Thyroid gland (tissue), 4 donors: ENCODE measurements around the gene NPTN. TPM values are rescaled to one million over a fixed set of nuclear protein-coding genes. Genes with fewer than 3 reads are reported as not detected.
A peak's percentile ranks its signal among the peaks of the same experiment; 100 is the strongest.
"Not testable (repeated sequence)": the region's sequence is repeated elsewhere in the genome, so short reads cannot be mapped to it uniquely, and the experiment has no call there.

Experiments
- DNase-seq, 2 donors: peaks; one replicate each; pipeline ENCODE4 v3.0.0-alpha.2; 2019
- H3K27ac ChIP-seq, 3 donors: fragments of 200-600 bp; sonication (generic); 1 replicate in 2 of 3; 2 replicates in 1 of 3; pipeline ENCODE4 v1.5.1; 2016 to 2019; ENCODE audit warnings: mild to moderate bottlenecking in 1 of 3, moderate library complexity in 1 of 3
- H3K27me3 ChIP-seq: fragments of 200-600 bp; sonication (generic); one replicate; pipeline ENCODE4 v1.5.1; 2019
- H3K36me3 ChIP-seq, 2 donors: fragments of 200-600 bp; sonication (generic); one replicate each; pipeline ENCODE4 v1.5.1; 2016 to 2019
- H3K4me1 ChIP-seq, 2 donors: fragments of 200-600 bp; sonication (generic); one replicate each; pipeline ENCODE4 v1.5.1; 2017 to 2019
- H3K4me3 ChIP-seq, 3 donors: fragments of 200-600 bp; sonication (generic); replicated peaks in 1 of 3; 1 replicate in 2 of 3; 2 replicates in 1 of 3; pipeline ENCODE4 v1.5.1; 2016; ENCODE audit warnings: mild to moderate bottlenecking in 1 of 3
- H3K9me3 ChIP-seq: fragments of 200-600 bp; sonication (generic); one replicate; pipeline ENCODE4 v1.5.1; 2017
- POLR2A ChIP-seq, 2 donors: fragments of 450-650 bp; IDR thresholded peaks; one replicate each; pipeline ENCODE4 v1.6.1; 2017; ENCODE audit warnings: antibody characterized with exemption in 2 of 2, mild to moderate bottlenecking in 2 of 2, moderate library complexity in 1 of 2
- whole genome bisulfite sequencing, 2 donors: methylation state at CpG; one replicate each; pipeline ENCODE4 v1.1.5; 2017; 5-methylcytosine and 5-hydroxymethylcytosine counted together
- intact Hi-C: fragments of 100-400 bp; cut with DNase I; formaldehyde crosslinking; loops from one replicate; pipeline ENCODE4 v1.15.1; 2023
- total RNA-seq, 4 donors: library from RNA; depleted of rRNA; stranded (reverse); fragments of >200 nt; gene quantifications; one replicate each; pipeline ENCODE4 v1.2.3, GENCODE V29; 2016
- TF ChIP-seq, protein P1 (sequence below), 6 experiments: fragments of 200-600 bp in 3 of 6; fragments of 450-650 bp in 3 of 6; sonication (generic) in 3 of 6; IDR thresholded peaks; one replicate each; pipeline ENCODE4 v1.5.1; 2016 to 2019; ENCODE audit warnings: antibody characterized with exemption in 6 of 6, mild to moderate bottlenecking in 2 of 6, inconsistent platforms in 1 of 6, moderate library complexity in 1 of 6

The NPTN gene
- total RNA-seq, 4 donors from 2014 or later: 86.7 to 134 (median 124) TPM

DNA sequence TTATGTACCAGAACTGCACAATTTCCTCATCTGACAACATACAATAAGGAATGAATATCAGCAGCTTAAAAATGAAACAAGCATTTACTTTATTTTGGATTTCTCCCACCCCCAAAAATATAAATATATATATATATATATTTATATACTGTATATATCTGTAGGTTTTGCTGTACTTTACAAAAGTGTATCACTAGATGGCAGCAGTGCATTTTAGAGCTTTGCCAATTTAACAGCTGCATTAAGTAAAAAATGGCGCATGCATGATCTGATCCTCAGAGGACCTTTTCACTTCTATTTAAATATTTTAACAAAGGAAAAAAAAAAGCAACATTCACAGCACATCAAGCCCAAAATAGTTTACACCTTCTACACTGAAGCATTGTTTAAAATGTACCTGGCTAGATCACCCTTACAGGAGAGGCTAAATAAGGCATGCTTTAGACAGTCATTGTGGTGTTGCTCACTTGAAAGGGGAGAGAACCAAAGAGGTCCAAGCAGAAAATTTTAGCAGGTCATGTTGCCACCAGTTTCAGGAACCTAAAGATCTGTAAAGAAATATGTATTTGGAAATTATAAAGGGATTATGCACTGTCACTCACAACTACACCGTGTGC lies 72.6 kb downstream of the NPTN start:
- Histone ChIP-seq H3K4me3 (no peak overlapping the region), H3K27me3 (no peaks in the 10 kb centered on the region), H3K9me3 (no peaks in the 10 kb centered on the region), H3K36me3 (peaks cover 8 to 23% of the 10 kb centered on the region in 2 donors), H3K4me1 (peaks cover 0 to 16% of the 10 kb centered on the region in 2 donors), H3K27ac (no peak overlapping the region)
- TF ChIP-seq, protein P1, sequence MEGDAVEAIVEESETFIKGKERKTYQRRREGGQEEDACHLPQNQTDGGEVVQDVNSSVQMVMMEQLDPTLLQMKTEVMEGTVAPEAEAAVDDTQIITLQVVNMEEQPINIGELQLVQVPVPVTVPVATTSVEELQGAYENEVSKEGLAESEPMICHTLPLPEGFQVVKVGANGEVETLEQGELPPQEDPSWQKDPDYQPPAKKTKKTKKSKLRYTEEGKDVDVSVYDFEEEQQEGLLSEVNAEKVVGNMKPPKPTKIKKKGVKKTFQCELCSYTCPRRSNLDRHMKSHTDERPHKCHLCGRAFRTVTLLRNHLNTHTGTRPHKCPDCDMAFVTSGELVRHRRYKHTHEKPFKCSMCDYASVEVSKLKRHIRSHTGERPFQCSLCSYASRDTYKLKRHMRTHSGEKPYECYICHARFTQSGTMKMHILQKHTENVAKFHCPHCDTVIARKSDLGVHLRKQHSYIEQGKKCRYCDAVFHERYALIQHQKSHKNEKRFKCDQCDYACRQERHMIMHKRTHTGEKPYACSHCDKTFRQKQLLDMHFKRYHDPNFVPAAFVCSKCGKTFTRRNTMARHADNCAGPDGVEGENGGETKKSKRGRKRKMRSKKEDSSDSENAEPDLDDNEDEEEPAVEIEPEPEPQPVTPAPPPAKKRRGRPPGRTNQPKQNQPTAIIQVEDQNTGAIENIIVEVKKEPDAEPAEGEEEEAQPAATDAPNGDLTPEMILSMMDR (IDR thresholded peaks at IDR 0.05): peak in 4 of 6 experiments; percentile 27 to 58 (median 36)
- no peak for TF ChIP-seq POLR2A (IDR thresholded peaks at IDR 0.05)
- WGBS, 2 donors: 63 to 76% methylated on average over 2 of the region's 2 CpGs
- no peak for DNase-seq
- intact Hi-C loops: loop anchor here (5.0 kb wide), 1 partner anchor 77 kb away; no protein-coding TSS in a partner anchor

GRCh38 chr15:73558529-73558928 lies 74.7 kb downstream of the NPTN start:
- H3K36me3 ChIP-seq: peaks cover 8 to 23% of the 10 kb centered on the region in 2 donors
- no peak overlapping the region for H3K4me3 ChIP-seq
- DNase-seq: no peak

GRCh38 chr15:73555080-73555479 lies 78.1 kb downstream of the NPTN start:
- no peak for DNase-seq
- TF ChIP-seq, protein P1 (IDR thresholded peaks at IDR 0.05): no peak
- no peak for TF ChIP-seq POLR2A (IDR thresholded peaks at IDR 0.05)
- peaks cover 8 to 10% of the 10 kb centered on the region in 2 donors for H3K36me3 ChIP-seq
- H3K27me3 ChIP-seq: no peaks in the 10 kb centered on the region
- H3K4me3 ChIP-seq: no peak overlapping the region
- 89 to 93% methylated on average over 4 of the region's 4 CpGs for WGBS, 2 donors
- intact Hi-C loops: loop anchor here (10.0 kb wide), 1 partner anchor 150 kb away; no protein-coding TSS in a partner anchor
- H3K4me1 ChIP-seq: no peaks in the 10 kb centered on the region
- H3K27ac ChIP-seq: no peak overlapping the region
- no peaks in the 10 kb centered on the region for H3K9me3 ChIP-seq

More at GRCh38 chr15:73558529-73558928, 74.7 kb downstream of the NPTN start:
- no peak overlapping the region for H3K27ac ChIP-seq
- H3K4me1 ChIP-seq: peaks cover 0 to under 1% of the 10 kb centered on the region in 2 donors
- H3K27me3 ChIP-seq: no peaks in the 10 kb centered on the region
- no peak for TF ChIP-seq POLR2A (IDR thresholded peaks at IDR 0.05)
- TF ChIP-seq, protein P1 (IDR thresholded peaks at IDR 0.05): no peak
- WGBS, 2 donors: 91 to 100% methylated on average over 1 of the region's 1 CpG
- intact Hi-C loops: loop anchor here (10.0 kb wide), 1 partner anchor 146 kb away; no protein-coding TSS in a partner anchor
- H3K9me3 ChIP-seq: no peaks in the 10 kb centered on the region

- no peaks in the 10 kb centered on the region for H3K36me3 ChIP-seq
- no peaks in the 10 kb centered on the region for H3K27me3 ChIP-seq
- no peaks in the 10 kb centered on the region for H3K9me3 ChIP-seq
- H3K4me3 ChIP-seq: no peak overlapping the region
- H3K4me1 ChIP-seq: no peaks in the 10 kb centered on the region
- no peak overlapping the region for H3K27ac ChIP-seq
- DNase-seq: no peak
- TF ChIP-seq, protein P1 (IDR thresholded peaks at IDR 0.05): no peak
- no peak for TF ChIP-seq POLR2A (IDR thresholded peaks at IDR 0.05)
- intact Hi-C loops: loop anchor here (10.0 kb wide), 1 partner anchor 155 kb away; no protein-coding TSS in a partner anchor
Observed at GRCh38 chr15:73550190-73550589, 83.0 kb downstream of the NPTN start.

- H3K27me3 ChIP-seq, H3K36me3 ChIP-seq, intact Hi-C loops, H3K27ac ChIP-seq, H3K4me1 ChIP-seq, H3K4me3 ChIP-seq, H3K9me3 ChIP-seq, DNase-seq: not testable (repeated sequence)
- WGBS, 2 donors: 90 to 91% methylated on average over 3 of the region's 3 CpGs
Observed at GRCh38 chr15:73548925-73549324, 84.3 kb downstream of the NPTN start.
